ENCODE measurements around the gene TP53BP1.

- TF ChIP-seq EZH2phosphoT487 (IDR thresholded peaks at IDR 0.05; ENCODE audit: insufficient read depth, low read depth) (no peak), EZH2 (IDR thresholded peaks at IDR 0.05; ENCODE audit: insufficient read depth, poor library complexity, severe bottlenecking) (no peak)
These were observed 17.4 kb upstream of the TP53BP1 start for GRCh38 chr15:43510200-43511011.

All from GM23248 (cell line).